Left lung (tissue), 10 donors: ENCODE results near the gene WNT11. TPM values are rescaled to one million over a fixed set of nuclear protein-coding genes. Genes with fewer than 3 reads are reported as not detected.

Experiments
- ATAC-seq: fragments of 200-7000 bp; cut with Tn5 transposase; one replicate; pipeline ENCODE4 v1.9.1; 2020; ENCODE audit warnings: moderate library complexity
- DNase-seq, 4 donors: peaks; one replicate each; pipeline ENCODE4 v3.0.0-alpha.2; 2013 to 2020
- H3K27ac ChIP-seq, 2 donors: fragments of 200-600 bp; sonication (generic) in 1 of 2; one replicate each; pipeline versions ENCODE4 v1.5.0 to v1.8.0; 2020 to 2021
- H3K27me3 ChIP-seq, 2 donors: fragments of 200-600 bp; sonication (generic) in 1 of 2; one replicate each; pipeline versions ENCODE4 v1.5.0 to v1.8.0; 2020 to 2021
- H3K36me3 ChIP-seq, 2 donors: fragments of 200-600 bp; sonication (generic) in 1 of 2; one replicate each; pipeline versions ENCODE4 v1.5.0 to v1.8.0; 2020 to 2021
- H3K4me1 ChIP-seq, 2 donors: fragments of 200-600 bp; one replicate each; pipeline ENCODE4 v1.8.0; 2021
- H3K4me3 ChIP-seq, 2 donors: fragments of 200-600 bp; sonication (generic) in 1 of 2; one replicate each; pipeline versions ENCODE4 v1.5.0 to v1.8.0; 2020 to 2021; ENCODE audit warnings: mild to moderate bottlenecking in 1 of 2
- H3K9me3 ChIP-seq, 2 donors: fragments of 200-600 bp; sonication (generic) in 1 of 2; one replicate each; pipeline versions ENCODE4 v1.5.0 to v1.8.0; 2020 to 2021
- CTCF ChIP-seq, 2 donors: fragments of 200-600 bp; sonication (generic) in 1 of 2; IDR thresholded peaks; one replicate each; pipeline versions ENCODE4 v1.5.0 to v1.8.0; 2021; ENCODE audit warnings: antibody characterized with exemption in 2 of 2
- intact Hi-C, 2 donors: fragments of 100-400 bp; cut with DNase I; formaldehyde crosslinking; loops; one replicate each; pipeline versions ENCODE4 v1.11.2 to v1.14.2; 2022
- polyA plus RNA-seq, 6 donors: library from polyadenylated mRNA; unstranded; fragments of 120-200 nt; gene quantifications; one replicate each; pipeline ENCODE4 v1.2.1, GENCODE V29; 2013; ENCODE audit not compliant: insufficient read length in 6 of 6
- total RNA-seq, 2 donors: library from RNA; stranded (reverse); fragmentation: NEBNext Ultra II Directional; extraction: Animal tissue kit (Norgen Biotek cat#: 25700); gene quantifications; one replicate each; pipeline ENCODE4 v1.2.1, GENCODE V29; 2021
- donor health status: DM: no; HTN: yes; CAD: no.
- donor health status: DM: no; HTN: no; CAD: no.

The WNT11 gene
- total and polyA plus RNA-seq, 8 donors = 1.3 to 64.0 (median 54.3) TPM

GRCh38 chr11:76236092-76236999 lies 30.0 kb upstream of the WNT11 start:
- DNase-seq (peak in 3 of 4 donors; percentile 59 to 89 (median 65)), ATAC-seq (peak; percentile 56)
- Histone ChIP-seq H3K4me1 (peaks cover 5 to 24% of the 10 kb centered on the region in 2 donors), H3K4me3 (peak overlapping the region; percentile 61 to 73), H3K27me3 (no peaks in the 10 kb centered on the region), H3K36me3 (no peaks in the 10 kb centered on the region), H3K9me3 (no peaks in the 10 kb centered on the region), H3K27ac (peak overlapping the region; percentile 84 to 85)
- TF ChIP-seq CTCF (IDR thresholded peaks at IDR 0.05) = no peak
- intact Hi-C loops = no loop called here

- Histone ChIP-seq H3K27ac (peak overlapping the region; percentile 84 to 85), H3K9me3 (no peaks in the 10 kb centered on the region), H3K27me3 (no peaks in the 10 kb centered on the region), H3K4me1 (peaks cover 5 to 24% of the 10 kb centered on the region in 2 donors), H3K4me3 (peak overlapping the region; percentile 61 to 73), H3K36me3 (no peaks in the 10 kb centered on the region)
- TF ChIP-seq CTCF (IDR thresholded peaks at IDR 0.05) = no peak
- DNase-seq (peak; percentile 88 to 97 (median 92)), ATAC-seq (peak; percentile 81)
- intact Hi-C loops = no loop called here
Observed at GRCh38 chr11:76235233-76236091, 29.2 kb upstream of the WNT11 start.

DNA sequence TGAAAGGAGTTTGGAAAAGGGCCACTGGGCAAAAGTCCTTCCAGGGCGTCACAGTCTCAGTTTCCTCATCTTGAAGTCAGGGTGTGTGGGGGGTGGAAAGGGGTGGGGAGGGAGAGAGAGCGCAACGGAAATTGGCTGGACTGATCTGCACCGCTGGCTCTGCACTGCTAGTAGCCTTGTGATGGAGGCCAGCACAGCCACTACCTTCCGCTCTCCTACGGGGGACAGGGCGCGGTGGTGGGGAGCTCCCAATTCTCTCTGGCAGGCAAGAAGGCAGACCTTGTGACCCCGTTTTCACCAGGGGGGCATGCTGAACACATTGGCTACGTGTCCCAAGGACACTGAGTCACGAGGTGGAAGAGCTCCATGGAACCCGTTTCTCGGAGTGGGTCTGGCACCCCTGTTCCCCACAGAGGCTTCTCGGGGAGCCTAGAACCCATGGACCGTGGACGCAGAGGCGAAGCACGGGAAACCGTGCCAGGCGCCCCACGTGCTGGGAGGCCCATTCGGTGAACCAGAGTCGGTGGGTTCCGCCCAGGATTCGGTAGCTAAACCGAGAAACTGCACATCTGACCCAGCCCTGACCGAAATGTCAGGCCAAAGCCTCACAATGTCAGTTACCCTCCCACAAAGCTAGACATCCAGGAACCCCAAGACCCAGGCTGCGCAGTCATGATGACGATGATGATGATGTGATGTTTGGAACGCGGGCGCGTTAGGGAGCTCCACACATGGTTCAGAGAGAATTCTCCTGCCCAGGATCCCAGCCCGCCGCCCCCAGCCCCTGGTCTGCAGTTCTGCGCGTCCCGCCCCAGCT lies 28.3 kb upstream of the WNT11 start:
- intact Hi-C loops = no loop called here
- H3K36me3 ChIP-seq = no peaks in the 10 kb centered on the region
- no peaks in the 10 kb centered on the region for H3K27me3 ChIP-seq
- H3K27ac ChIP-seq = peak overlapping the region; percentile 84 to 85
- DNase-seq = peak in 3 of 4 donors; percentile 22 to 85 (median 63)
- peak overlapping the region; percentile 61 to 73 for H3K4me3 ChIP-seq
- peaks cover 5 to 24% of the 10 kb centered on the region in 2 donors for H3K4me1 ChIP-seq
- no peaks in the 10 kb centered on the region for H3K9me3 ChIP-seq
- ATAC-seq = peak; percentile 25
- no peak for TF ChIP-seq CTCF (IDR thresholded peaks at IDR 0.05)

DNA sequence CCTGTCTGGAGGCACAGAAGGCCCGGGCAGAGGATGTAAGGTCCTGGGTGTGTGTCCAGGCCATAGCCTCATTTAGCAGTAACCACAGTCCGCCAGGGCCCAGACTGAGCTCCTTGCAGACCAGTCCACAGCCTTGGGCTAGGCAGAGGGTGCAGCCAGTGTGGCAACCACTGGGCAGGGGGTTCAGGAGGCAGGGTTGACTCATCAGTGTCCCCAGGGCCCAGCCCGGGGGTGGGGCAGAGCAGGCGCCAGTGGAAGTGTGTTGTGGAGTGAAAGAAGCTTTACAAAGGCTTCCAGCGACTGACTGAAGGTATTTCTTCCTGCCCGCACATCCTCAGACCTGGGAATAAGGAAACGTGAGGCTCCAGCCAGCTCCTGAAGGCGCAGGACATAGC lies 27.7 kb upstream of the WNT11 start:
- intact Hi-C loops = no loop called here
- peaks cover 5 to 24% of the 10 kb centered on the region in 2 donors for H3K4me1 ChIP-seq
- H3K27me3 ChIP-seq = no peaks in the 10 kb centered on the region
- peak overlapping the region in 1 of 2 donors; percentile 84 for H3K27ac ChIP-seq
- TF ChIP-seq CTCF (IDR thresholded peaks at IDR 0.05) = no peak
- DNase-seq = peak in 2 of 4 donors; percentile 47 to 71
- H3K9me3 ChIP-seq = no peaks in the 10 kb centered on the region
- ATAC-seq = no peak
- H3K4me3 ChIP-seq = no peak overlapping the region
- H3K36me3 ChIP-seq = no peaks in the 10 kb centered on the region
